DMS53 (cell line): Measurements from ENCODE around the gene PCDHGA5.
"Not testable (repeated sequence)": the region's sequence is repeated elsewhere in the genome, so short reads cannot be mapped to it uniquely, and the experiment has no call there.

Experiments
- DNase-seq: peaks from one replicate; lab custom pipeline; 2025; lab: John Stamatoyannopoulos, UW

PCDHGA5 gene

DNA sequence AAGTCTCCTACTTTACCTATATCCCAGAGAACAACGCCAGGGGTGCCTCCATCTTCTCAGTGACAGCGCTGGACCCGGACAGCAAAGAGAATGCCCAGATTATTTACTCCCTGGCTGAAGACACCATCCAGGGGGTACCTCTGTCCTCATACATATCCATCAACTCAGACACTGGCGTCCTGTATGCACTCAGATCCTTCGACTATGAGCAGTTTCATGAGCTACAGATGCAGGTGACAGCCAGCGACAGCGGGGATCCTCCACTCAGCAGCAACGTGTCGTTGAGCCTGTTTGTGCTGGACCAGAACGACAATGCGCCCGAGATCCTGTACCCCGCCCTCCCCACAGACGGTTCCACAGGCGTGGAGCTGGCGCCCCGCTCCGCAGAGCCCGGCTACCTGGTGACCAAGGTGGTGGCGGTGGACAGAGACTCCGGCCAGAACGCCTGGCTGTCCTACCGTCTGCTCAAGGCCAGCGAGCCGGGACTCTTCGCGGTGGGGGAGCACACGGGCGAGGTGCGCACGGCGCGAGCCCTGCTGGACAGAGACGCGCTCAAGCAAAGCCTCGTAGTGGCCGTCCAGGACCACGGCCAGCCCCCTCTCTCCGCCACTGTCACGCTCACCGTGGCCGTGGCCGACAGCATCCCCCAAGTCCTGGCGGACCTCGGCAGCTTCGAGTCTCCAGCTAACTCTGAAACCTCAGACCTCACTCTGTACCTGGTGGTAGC lies 50.7 kb downstream of the PCDHGA5 start:
- not testable (repeated sequence) for DNase-seq

DNA sequence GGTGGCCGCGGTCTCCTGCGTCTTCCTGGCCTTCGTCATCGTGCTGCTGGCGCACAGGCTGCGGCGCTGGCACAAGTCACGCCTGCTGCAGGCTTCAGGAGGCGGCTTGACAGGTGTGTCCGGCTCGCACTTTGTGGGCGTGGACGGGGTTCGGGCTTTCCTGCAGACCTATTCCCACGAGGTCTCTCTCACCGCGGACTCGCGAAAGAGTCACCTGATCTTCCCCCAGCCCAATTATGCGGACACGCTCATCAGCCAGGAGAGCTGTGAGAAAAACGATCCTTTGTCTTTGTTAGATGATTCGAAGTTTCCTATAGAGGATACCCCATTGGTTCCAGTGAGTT lies 51.3 kb downstream of the PCDHGA5 start:
- not testable (repeated sequence) for DNase-seq
